ENCODE measurements around the gene LTV1. TPM values are rescaled to one million over a fixed set of nuclear protein-coding genes. Genes with fewer than 3 reads are reported as not detected.

Gene LTV1
- total and polyA plus RNA-seq, 12 donors, result 6.1 to 61.1 (median 18.6) TPM

DNA sequence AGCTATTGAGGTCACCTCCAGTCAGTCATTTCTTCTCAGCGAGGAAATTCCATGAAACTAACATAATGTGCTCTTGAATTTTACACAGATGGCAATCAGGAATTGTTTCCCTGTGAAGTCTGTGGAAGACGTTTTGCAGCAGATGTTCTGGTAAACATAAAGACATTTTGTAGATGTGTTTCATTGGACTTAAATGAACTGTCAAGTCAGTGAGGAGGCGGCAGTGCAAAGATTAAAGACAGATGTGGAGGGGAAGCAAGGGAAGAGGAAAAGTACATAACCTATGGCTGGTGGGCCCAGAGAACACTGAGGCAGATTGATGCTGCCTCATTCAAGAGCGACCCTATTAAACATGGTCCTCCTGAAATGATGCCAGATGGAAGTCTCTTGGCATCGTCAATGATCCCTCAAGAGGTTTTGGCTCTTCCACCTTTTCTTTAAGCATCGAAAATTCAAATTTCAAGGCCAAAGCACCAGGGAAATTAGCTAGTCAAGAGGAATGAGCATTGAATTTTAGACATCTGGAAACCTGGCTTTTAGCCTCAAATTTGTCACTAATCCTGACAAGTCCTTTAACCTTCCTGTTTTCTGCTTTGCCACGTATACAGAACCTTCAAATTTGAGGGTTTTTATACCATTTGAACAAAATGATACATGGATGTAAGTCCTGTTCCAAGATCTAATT is 41.2 kb downstream of the LTV1 start:
- no peaks in the 10 kb centered on the region for H3K4me1 ChIP-seq (replicated peaks in 1 of 2)
- DNase-seq, result no peak
- H3K27ac ChIP-seq, result no peak overlapping the region
- H3K4me3 ChIP-seq, result no peak overlapping the region
- TF ChIP-seq, protein P1, sequence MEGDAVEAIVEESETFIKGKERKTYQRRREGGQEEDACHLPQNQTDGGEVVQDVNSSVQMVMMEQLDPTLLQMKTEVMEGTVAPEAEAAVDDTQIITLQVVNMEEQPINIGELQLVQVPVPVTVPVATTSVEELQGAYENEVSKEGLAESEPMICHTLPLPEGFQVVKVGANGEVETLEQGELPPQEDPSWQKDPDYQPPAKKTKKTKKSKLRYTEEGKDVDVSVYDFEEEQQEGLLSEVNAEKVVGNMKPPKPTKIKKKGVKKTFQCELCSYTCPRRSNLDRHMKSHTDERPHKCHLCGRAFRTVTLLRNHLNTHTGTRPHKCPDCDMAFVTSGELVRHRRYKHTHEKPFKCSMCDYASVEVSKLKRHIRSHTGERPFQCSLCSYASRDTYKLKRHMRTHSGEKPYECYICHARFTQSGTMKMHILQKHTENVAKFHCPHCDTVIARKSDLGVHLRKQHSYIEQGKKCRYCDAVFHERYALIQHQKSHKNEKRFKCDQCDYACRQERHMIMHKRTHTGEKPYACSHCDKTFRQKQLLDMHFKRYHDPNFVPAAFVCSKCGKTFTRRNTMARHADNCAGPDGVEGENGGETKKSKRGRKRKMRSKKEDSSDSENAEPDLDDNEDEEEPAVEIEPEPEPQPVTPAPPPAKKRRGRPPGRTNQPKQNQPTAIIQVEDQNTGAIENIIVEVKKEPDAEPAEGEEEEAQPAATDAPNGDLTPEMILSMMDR (IDR thresholded peaks at IDR 0.05), result no peak
- TF ChIP-seq POLR2A (IDR thresholded peaks at IDR 0.05), result no peak
- intact Hi-C loops (cut with DNase I), result no loop called here
- no peaks in the 10 kb centered on the region for H3K36me3 ChIP-seq (replicated peaks in 1 of 2)
- WGBS, 4 donors, result 78 to 85% (median 83%) methylated on average over 7 of the region's 7 CpGs
- no peaks in the 10 kb centered on the region for H3K9me3 ChIP-seq (replicated peaks in 1 of 3)
- H3K27me3 ChIP-seq, result no peaks in the 10 kb centered on the region

DNA sequence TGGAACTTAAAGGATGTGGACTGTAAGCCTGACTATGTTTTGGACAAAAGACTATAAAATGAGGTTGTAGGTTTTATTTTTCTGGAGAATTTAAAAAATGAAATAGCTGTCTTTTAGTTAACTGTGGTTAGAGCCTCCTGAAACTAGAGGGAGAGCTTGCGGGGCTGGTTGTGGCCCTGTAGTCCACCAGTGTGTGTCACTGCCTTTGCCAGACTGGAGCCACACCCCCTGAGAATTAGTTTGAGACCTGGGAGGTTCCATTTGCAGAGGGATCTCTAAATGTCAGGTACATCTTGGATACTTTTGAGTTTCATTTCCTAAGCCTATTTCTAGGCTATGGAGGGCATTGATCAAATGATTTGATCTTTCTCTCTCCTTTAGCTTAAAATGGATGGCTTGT is 42.0 kb downstream of the LTV1 start:
- no peaks in the 10 kb centered on the region for H3K36me3 ChIP-seq (replicated peaks in 1 of 2)
- no peaks in the 10 kb centered on the region for H3K27me3 ChIP-seq
- H3K4me3 ChIP-seq, result no peak overlapping the region
- 96 to 100% (median 97%) methylated on average over 1 of the region's 1 CpG for WGBS, 4 donors
- no peak for DNase-seq
- TF ChIP-seq POLR2A (IDR thresholded peaks at IDR 0.05), result no peak
- TF ChIP-seq, protein P1 (IDR thresholded peaks at IDR 0.05), result no peak
- no peaks in the 10 kb centered on the region for H3K4me1 ChIP-seq (replicated peaks in 1 of 2)
- no peaks in the 10 kb centered on the region for H3K9me3 ChIP-seq (replicated peaks in 1 of 3)
- no peak overlapping the region for H3K27ac ChIP-seq
- intact Hi-C loops (cut with DNase I), result no loop called here

DNA sequence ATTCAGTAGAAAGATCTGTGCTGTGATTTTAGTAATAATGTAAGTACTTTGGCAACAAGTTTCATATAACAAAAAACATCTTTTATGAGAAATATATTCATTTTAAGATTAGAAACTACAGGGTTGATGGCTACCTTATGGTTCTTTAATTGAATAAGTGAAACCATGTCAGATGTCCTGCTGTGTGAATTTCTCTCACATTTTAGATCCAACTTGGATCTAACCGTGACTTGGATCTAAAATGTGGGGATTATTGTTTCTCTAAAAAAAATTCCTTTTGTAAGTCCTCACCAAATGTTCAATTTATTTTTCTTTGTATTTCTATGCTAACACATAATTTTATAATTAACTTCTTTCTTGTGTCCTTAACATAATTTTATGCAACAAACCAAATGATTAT is 51.5 kb downstream of the LTV1 start:
- no peak overlapping the region for H3K4me3 ChIP-seq
- no peak for DNase-seq
- H3K27me3 ChIP-seq, result no peaks in the 10 kb centered on the region
- no peak for TF ChIP-seq POLR2A (IDR thresholded peaks at IDR 0.05)
- TF ChIP-seq, protein P1 (IDR thresholded peaks at IDR 0.05), result no peak
- 90 to 97% (median 94%) methylated on average over 1 of the region's 1 CpG for WGBS, 4 donors
- intact Hi-C loops (cut with DNase I), result no loop called here
- H3K27ac ChIP-seq, result no peak overlapping the region
- no peaks in the 10 kb centered on the region for H3K9me3 ChIP-seq (replicated peaks in 1 of 3)
- H3K4me1 ChIP-seq (replicated peaks in 1 of 2), result no peaks in the 10 kb centered on the region
- no peaks in the 10 kb centered on the region for H3K36me3 ChIP-seq (replicated peaks in 1 of 2)

DNA sequence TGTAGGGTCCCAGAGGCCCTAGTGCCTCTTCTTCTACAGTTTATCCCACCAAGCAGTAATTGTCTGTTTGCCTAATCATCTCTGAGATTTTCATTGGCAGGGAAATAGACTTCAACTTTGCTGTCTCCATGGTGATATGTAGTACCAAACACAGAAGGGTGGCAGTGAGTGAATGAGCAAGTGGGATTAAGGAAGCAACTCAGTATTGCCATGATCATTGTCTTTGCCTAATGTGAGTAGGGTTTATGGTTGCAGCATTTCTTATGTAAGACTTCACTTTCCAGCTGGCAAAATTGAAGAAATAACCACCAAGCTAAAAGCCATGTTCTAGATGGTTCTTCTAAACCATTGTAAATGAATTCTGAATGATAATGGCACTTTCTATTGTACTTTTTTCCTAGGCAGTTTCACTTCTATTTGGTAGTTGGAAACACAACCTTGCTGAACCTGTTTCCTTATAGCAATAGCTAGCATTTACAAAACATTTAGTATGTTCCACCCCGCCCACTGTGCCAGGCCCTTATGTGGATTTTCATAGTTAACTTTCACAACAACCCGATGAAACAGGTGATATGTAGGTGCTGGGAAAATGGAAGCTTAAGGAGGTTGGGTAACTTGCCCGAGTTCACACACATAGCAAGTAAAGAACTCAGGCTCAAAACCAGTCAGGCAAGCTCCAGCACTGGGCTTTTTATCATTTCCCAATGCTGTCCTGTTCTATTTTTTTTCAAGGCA is 53.2 kb downstream of the LTV1 start:
- Histone ChIP-seq H3K36me3 (replicated peaks in 1 of 2) (no peaks in the 10 kb centered on the region), H3K4me3 (no peak overlapping the region), H3K27me3 (no peaks in the 10 kb centered on the region), H3K9me3 (replicated peaks in 1 of 3) (no peaks in the 10 kb centered on the region), H3K4me1 (replicated peaks in 1 of 2) (no peaks in the 10 kb centered on the region), H3K27ac (no peak overlapping the region)
- intact Hi-C loops (cut with DNase I), result no loop called here
- no peak for DNase-seq
- no peak for TF ChIP-seq POLR2A (IDR thresholded peaks at IDR 0.05)
- WGBS, 4 donors, result 92 to 98% (median 94%) methylated on average over 3 of the region's 3 CpGs
